ENCODE data around the gene MAP3K5.

Gene MAP3K5

DNA sequence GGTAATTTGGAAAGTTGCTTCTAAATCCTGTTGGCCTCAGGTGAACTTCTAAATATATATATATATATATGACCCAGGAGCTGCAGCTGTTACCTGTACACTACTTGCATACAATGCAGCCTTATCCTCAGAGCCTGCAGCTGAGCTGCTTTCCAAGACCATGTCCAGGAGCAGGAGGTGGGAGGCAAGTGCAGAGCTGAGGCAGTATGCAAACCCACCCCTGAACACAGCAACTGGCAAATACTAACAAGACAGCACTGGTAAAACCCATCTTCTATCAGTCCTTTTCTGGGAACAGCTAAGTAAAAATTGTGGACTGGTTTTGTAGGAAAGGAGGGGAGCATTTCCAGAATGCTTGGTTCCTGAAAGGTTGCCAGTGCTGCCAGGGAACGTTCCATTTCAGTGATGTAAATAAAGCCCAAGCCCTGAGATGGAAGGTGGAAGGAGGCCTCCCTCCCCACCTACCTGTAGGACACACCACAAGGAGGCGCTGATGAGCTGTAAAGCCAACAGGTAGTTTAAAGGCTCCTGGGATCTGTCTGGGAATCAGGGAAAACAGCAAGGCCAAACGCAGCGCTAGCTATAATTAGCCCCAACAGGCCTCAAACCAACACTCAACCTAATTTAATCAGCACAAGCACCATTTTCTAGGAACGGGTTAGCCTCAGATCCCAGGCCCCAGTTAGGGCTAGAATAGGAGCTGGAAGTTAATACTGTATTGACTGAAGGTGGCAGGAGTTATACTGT is 148.3 kb downstream of the MAP3K5 start:
- POLR2A ChIA-PET (ENCODE audit: low non-redundant PET), result interaction anchor here (1.3 kb wide), 1 partner anchor 148 kb away, joined by 5 read pairs; the partner anchor contains the start of gene MAP3K5
- DNase-seq (ENCODE audit: low spot score), result peak; percentile 85
- TF ChIP-seq, protein P1, sequence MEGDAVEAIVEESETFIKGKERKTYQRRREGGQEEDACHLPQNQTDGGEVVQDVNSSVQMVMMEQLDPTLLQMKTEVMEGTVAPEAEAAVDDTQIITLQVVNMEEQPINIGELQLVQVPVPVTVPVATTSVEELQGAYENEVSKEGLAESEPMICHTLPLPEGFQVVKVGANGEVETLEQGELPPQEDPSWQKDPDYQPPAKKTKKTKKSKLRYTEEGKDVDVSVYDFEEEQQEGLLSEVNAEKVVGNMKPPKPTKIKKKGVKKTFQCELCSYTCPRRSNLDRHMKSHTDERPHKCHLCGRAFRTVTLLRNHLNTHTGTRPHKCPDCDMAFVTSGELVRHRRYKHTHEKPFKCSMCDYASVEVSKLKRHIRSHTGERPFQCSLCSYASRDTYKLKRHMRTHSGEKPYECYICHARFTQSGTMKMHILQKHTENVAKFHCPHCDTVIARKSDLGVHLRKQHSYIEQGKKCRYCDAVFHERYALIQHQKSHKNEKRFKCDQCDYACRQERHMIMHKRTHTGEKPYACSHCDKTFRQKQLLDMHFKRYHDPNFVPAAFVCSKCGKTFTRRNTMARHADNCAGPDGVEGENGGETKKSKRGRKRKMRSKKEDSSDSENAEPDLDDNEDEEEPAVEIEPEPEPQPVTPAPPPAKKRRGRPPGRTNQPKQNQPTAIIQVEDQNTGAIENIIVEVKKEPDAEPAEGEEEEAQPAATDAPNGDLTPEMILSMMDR (conservative IDR thresholded peaks at IDR 0.05; ENCODE audit: low read depth), result peak; percentile 85
- H3K27ac ChIP-seq, result peak overlapping the region; percentile 25
- CTCF ChIA-PET, result interaction anchor here (0.6 to 4.4 kb wide), 25 partner anchors 8 to 543 kb away, joined by 3 to 117 read pairs (median 4); partner anchors contain the start of gene MAP3K5

DNA sequence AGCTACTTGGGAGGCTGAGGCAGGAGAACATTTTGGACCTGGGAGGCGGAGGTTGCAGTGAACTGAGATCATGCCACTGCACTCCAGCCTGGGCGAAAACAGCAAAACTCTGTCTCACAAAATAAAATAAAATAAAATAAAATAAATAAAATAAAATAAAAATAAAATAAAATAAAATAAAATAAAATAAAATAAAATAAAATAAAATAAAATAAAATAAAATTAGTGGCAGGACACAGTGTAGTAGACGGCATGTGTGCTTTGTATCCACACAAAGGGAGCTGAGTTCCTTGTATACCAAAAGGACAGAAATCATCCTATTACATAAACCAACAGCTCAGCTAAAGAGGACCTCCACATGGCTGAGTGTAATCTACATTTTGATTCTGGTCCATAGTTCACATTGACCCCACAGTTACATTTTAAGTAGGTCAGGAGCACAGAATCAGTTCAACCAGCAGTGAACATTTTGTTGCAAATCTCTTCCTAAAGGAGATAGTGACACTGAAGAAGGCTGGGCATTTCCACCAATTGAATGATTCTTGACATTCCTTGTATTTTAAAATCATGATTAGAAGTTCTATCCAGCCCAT is 150.3 kb downstream of the MAP3K5 start:
- ChIA-PET POLR2A (ENCODE audit: low non-redundant PET) (no interaction called here), CTCF (interaction anchor here (0.6 to 4.4 kb wide), 3 partner anchors 36 to 151 kb away, joined by 3 to 117 read pairs (median 9); partner anchors contain the start of gene MAP3K5)
- DNase-seq (ENCODE audit: low spot score), result no peak
- no peak overlapping the region for H3K27ac ChIP-seq
- TF ChIP-seq, protein P1 (conservative IDR thresholded peaks at IDR 0.05; ENCODE audit: low read depth), result no peak

DNA sequence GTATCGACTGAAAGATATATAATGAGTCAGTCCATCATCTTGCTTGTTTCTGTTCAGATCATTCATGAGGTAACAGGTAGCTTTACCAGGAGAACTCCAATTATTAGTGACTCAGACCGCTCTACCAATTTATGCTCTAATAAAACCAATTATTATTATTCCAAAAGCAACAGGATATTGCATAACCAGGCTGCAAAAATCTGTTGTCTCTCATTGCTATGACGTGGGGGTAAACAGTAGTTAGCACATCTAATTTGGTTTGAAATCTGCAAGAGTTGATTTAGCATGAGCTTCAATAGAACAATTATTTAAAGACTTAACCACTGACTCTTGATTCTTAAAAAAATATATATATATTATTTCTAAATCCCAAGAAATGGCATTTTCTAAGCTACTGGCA is 151.1 kb downstream of the MAP3K5 start:
- ChIA-PET POLR2A (ENCODE audit: low non-redundant PET) (no interaction called here), CTCF (interaction anchor here (0.6 to 1.9 kb wide), 4 partner anchors 33 to 286 kb away, joined by 3 to 9 read pairs (median 6); partner anchors contain the start of gene MAP3K5)
- TF ChIP-seq, protein P1 (conservative IDR thresholded peaks at IDR 0.05; ENCODE audit: low read depth), result no peak
- H3K27ac ChIP-seq, result no peak overlapping the region
- DNase-seq (ENCODE audit: low spot score), result no peak

DNA sequence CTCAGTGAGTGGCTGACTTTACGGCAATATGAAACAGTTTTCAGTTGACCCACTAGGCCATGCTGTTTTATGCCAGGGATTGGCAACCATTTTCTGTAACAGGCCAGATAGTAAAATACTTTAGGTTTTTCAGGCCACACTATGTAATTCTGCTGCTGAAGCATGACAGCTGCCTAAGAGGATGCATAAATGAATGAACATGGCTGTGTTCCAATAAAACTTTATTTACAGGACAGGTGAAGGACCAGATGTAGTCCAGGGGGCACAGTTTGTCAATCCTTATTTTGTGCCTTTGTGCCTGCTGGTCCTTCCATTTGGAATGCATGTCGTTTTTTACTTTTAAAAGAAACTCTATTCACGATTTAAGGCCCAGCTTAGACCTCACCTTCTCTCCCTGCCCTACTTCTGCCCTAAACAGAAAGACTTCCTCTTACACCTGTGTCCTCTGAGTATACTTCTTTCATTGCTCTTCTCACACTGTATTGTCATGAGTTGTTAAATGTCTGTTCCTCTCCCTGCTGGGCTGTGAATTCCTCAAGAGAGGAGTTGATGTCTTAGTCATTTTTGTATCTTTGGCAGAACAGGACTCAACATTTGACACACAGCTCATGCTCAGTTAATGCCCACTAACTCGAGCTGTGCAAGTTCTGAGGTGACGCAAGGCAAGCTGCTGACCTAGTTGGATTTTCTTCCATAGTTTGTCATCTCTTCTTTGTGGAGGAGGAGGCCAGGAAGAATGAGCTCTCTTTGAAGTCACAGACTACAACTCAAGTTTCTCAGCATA is 152.0 kb downstream of the MAP3K5 start:
- H3K27ac ChIP-seq, result no peak overlapping the region
- DNase-seq (ENCODE audit: low spot score), result no peak
- ChIA-PET POLR2A (ENCODE audit: low non-redundant PET) (no interaction called here), CTCF (interaction anchor here (0.6 to 1.9 kb wide), 2 partner anchors 13 to 152 kb away, joined by 4 to 9 read pairs; partner anchors contain the start of gene MAP3K5)
- TF ChIP-seq, protein P1 (conservative IDR thresholded peaks at IDR 0.05; ENCODE audit: low read depth), result no peak

DNA sequence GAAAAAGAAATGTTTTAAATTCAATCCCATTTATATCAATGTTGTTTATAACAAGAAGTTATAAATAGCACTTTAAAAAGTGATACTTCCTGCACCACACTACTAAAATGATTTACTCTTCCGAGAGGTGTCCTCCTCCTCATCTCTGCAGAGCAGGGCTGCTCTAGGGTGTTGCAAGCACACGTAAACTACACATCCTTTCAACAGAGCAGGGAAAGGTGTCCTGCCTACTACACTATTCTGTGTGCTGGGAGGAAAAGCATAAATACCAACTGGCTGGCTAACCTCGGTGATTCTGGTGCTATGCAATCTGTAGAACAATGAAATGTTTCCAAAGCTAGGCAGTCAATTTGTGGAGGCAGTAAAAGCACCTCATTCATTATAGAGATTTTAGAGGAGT is 152.6 kb downstream of the MAP3K5 start:
- no peak for DNase-seq (ENCODE audit: low spot score)
- ChIA-PET CTCF (interaction anchor here (0.6 to 1.9 kb wide), 2 partner anchors 12 to 153 kb away, joined by 4 to 9 read pairs; partner anchors contain the start of gene MAP3K5), POLR2A (ENCODE audit: low non-redundant PET) (no interaction called here)
- TF ChIP-seq, protein P1 (conservative IDR thresholded peaks at IDR 0.05; ENCODE audit: low read depth), result no peak
- H3K27ac ChIP-seq, result no peak overlapping the region

DNA sequence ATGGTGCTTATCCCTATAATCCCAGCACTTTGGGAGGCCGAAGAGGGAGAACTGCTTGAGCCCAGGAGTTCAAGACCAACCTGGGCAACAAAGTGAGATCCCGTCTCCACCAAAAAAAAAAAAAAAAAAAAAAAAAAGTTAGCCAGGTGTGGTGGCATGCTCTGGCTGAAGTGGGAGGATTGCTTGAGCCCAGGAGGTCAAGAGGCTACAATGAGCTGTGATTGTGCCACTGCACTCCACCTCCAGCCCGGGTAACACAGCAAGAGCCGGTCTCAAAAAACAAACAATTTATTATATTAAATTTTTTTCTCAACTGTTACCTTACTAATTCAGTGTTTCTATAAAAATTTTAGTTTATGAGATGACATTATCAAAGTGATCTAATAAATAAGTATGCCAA is 156.7 kb downstream of the MAP3K5 start:
- TF ChIP-seq, protein P1 (conservative IDR thresholded peaks at IDR 0.05; ENCODE audit: low read depth), result no peak
- ChIA-PET POLR2A (ENCODE audit: low non-redundant PET) (interaction anchor here (0.7 kb wide), 1 partner anchor 460 kb away, joined by 12 read pairs; no protein-coding TSS in a partner anchor), CTCF (interaction anchor here (0.7 kb wide), 1 partner anchor 8 kb away, joined by 3 read pairs; no protein-coding TSS in a partner anchor)
- H3K27ac ChIP-seq, result no peak overlapping the region
- DNase-seq (ENCODE audit: low spot score), result no peak
